Measurements from ENCODE around the gene MAGEA3.
"Not testable (repeated sequence)": the region's sequence is repeated elsewhere in the genome, so short reads cannot be mapped to it uniquely, and the experiment has no call there.

Gene MAGEA3

DNA sequence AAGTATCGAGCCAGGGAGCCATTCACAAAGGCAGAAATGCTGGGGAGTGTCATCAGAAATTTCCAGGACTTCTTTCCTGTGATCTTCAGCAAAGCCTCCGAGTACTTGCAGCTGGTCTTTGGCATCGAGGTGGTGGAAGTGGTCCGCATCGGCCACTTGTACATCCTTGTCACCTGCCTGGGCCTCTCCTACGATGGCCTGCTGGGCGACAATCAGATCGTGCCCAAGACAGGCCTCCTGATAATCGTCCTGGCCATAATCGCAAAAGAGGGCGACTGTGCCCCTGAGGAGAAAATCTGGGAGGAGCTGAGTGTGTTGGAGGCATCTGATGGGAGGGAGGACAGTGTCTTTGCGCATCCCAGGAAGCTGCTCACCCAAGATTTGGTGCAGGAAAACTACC, 37.9 kb downstream of the MAGEA3 start:
- DNase-seq = not testable (repeated sequence)

DNA sequence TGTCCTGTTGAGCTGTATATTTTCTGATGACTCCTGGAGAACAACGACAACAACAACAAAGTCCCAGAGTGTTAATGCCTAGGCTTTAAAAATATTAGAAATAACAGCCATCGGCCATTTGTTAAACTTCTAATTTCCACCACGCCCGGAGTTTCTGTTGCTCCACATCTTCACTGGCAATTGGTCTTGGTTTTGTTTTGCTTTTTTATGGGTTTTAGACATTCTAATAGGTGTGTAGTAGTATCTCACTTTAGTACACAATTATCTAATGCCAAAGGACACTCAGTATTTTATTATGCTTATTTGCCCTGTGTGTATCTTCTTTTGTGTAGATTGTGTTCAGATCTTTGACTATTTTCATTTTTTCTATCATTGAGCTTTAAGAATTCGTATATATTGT, 40.0 kb downstream of the MAGEA3 start:
- no peak for DNase-seq
